GM21423 (cell line): Measurements from ENCODE around the gene PML.
"Not testable (repeated sequence)": the region's sequence is repeated elsewhere in the genome, so short reads cannot be mapped to it uniquely, and the experiment has no call there.

Experiments
- ATAC-seq: cut with Tn5 transposase; IDR thresholded peaks from one replicate; pipeline ENCODE4 v1.9.1; 2021; ENCODE audit warnings: mild to moderate bottlenecking, moderate library complexity; ENCODE audit not compliant: unreplicated experiment

Gene PML

DNA sequence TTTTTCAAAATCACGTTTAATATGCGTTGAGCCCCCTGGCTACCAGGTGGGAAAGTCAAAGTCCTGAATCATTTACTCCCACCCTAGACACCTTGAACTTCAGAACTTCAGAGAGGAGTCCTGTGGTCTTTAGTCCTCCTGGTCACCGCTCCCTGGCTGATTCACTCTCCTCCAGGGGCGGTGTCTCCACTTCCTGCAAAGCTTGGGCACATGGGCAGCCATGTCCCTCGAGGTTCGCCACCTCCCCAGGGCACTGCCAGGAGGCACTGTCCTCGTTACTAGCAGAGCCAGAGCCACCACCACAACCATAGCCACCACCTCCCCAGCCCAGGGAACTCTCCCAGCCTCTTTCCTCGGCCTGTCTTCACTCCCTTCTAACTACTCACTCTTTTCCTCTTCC lies 37.2 kb upstream of the PML start:
- no peak for ATAC-seq

DNA sequence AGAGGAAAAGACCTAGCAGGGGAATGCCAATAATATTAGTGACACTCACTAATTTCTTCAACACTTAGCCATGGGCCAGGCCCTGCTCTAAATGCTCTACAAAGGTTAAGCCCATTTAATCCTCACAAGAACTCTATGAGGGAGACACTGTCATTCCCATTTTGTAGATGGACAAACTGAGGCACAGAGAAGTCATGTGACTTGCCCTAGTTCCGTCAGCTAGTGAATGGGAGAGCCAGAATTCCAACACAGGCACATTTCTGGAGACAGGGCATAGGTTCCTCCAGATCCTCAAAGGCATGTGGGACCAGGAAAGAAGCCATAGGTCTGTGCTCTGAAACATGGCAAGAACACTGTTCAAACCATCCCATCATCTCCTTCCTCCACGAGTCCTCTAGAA lies 36.7 kb upstream of the PML start:
- ATAC-seq, result no peak

DNA sequence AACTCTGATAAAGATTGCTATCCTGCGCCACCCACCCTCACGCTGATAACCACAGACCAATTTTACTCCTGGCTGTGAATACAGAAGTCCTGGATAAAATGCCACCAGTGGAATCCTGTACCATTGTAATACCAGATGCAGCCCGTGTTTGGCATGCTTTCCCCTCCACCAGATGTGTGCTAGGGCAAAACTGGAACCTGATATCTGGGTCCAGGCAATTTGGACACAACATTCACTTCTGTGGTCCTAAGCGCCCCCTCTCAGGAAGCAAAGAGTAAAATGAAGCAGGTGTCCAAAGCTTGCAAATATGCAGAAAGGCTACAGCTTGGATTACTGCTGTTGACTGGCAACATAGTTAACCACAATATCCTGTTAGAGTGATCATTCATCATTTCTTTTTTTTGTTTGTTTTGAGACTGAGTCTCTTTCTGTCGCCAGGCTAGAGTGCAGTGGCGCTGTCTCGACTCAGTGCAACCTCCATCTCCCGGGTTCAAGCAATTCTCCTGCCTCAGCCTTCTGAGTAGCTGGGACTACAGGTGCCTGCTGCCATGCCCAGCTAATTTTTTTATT lies 35.4 kb upstream of the PML start:
- no peak for ATAC-seq

DNA sequence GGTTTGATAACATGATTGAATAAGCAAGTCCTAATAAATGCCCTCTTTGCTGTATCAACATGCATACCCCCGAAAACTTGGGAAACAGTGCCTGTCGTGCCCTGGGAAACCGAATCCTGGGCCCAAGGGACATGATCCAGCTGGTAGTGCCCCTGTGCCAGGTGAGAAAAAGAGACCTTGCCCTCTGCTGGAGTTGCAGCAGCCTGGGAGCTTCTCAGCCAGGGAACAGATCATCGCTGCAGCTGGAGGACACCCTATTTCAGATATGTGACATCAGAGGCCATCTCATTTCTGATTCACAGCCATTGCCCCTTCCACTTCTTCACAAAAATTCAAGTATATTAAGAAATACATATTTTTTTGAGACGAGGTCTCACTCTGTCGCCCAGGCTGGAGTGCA lies 34.7 kb upstream of the PML start:
- no peak for ATAC-seq

DNA sequence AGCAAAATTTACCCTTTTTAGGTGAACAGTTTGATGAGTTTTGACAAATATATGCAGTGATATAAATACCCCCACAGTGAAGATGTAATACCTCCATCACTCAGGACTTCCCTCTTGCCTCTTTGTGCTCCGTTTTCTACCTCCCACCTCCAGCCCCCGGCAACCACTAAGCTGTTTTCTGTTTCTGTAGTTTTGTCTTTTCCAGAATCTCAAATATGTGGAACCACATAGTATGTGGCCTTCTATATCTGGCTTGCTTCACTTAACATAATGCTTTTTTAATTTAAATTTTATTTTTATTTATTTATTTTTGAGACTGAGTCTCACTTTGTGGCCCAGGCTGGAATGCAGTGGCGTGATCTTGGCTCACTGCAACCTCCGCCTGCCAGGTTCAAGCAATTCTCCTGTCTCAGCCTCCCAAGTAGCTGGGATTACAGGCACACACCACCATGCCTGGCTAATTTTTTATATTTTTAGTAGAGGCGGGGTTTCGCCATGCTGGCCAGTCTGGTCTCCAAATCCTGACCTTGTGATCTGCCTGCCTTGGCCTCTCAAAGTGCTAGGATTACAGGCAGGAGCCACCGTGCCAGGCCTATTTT lies 33.9 kb upstream of the PML start:
- not testable (repeated sequence) for ATAC-seq

DNA sequence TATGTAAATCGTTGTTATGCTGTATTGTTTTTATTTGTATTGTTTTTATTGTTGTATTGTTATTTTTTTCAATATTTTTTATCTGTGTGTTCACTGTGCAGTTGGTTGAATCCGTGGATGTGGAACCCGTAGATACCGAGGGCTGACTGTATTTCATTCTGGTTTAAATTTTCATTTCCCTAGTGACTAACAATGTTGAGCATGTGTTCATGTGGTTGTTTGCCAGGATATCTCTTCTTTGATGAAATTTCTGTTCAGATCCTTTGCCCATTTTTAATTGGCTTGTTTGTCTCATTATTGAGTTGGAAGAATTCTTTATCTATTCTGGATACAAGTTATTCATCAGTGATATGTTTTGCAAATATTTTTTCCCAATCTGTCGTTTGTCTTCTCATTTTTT lies 32.1 kb upstream of the PML start:
- no peak for ATAC-seq

DNA sequence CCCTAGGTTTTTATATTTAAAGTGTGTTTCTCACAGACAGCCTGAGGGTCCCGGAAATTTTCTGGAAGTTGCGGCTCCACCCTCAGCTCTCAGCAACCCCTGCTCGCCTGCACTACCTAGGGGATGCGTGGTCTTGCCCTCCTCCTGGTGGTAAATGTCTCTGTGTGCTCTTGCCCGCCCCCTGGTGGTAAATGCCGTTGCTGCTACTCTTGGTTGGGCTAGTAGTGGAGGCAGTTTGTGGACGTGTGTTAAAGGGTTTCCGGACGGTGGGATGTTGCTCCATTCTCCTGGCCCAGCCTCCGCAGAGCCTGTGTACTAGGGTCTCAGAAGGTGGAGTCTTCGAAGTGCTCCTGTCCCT lies 29.8 kb upstream of the PML start:
- ATAC-seq, result peak; percentile 44

DNA sequence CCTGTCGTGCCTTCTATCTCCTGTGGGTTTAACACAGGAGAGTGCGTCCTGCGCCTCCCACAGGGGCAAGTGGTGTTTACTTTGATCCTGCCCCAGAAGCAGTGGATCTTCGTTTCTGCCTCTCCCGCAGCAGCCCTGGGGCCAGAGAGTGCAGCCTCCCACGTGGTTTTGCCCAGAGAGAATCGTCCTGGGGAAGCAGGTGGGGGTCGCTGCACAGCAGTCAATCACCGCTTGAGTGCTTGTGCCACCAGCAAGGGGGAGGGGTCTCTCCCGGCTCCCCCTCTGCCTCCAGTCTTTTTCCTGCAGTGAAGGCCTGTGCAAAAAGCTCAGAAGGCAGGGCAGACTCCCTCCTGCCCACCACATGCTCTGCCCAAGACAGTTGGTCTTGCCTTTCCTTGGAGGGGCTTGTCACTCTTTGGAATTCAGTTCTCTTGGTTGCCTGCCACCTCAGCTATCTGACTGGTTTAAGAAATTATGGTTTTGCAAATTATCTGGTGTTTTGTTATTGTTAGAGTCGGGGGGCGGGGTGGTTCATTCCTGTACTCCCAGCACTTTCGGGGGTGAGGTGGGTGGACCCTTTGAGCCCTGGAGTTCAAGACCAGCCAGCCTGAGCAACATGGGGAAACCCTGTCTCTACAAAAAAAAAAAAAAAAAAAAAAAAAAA lies 29.3 kb upstream of the PML start:
- ATAC-seq, result no peak

DNA sequence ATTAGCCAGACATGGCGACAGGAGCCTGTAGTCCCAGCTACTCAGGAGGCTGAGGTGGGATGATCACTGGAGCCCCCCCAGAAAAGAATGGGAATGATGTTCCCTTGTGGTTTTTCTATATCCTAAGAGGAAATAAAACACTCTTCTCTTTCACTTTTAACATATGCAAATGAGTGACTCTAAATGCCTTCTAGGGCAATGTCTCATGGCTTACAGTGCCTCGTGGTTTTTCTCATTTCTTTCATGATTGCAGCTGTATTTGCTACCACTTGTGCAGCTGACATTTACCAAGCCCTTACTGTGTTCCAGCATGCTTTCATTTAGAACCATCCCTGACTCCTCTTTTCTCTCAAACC lies 28.8 kb upstream of the PML start:
- peak; percentile 65 for ATAC-seq

DNA sequence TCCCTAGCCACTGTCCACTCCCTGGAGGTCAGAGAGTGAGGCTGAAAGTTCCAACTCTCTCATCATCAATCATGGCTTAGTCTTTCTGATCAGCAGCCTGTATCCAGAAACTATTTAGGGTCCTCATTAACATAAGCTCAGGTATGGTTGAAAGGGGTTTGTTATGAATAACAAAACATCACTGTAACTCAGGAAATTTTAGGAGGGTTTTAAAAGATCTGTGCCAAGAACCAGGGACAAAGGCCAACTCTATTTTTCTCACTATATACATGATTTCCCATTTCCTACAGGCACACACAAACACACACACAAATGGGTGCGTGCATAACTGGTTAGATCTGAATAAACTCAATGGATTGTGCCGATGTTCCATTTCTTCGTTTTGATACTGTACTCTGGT lies 26.1 kb upstream of the PML start:
- no peak for ATAC-seq

DNA sequence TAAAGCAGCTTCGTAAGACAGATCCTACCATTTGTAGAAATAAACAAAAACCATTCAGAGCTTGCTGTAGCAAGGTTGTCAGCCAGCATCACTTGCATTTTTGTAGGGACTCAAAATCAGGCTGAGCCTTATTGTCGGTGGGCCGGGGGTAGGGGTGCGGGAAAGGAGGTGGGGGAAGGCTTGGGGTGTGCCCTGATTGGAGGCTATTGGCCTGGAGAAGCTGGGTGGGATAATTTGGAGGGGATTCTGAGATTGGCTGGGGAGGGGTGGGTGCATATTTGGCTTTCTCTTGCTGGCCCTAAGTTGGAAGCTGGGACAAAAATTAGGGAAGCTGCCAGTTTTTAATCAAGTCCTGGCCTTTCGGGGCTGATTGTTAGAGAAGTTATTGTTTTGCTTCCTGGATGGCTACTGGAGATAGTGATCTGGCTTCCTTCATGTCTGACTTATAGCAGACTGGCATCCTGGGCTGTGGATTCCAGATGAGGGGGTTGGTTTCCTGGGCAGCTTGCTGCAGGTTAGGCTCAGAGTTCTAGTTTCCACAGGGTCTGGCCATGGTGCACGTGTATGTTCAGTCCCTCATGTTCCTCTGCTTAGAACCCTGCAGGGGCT lies 25.3 kb upstream of the PML start:
- no peak for ATAC-seq

DNA sequence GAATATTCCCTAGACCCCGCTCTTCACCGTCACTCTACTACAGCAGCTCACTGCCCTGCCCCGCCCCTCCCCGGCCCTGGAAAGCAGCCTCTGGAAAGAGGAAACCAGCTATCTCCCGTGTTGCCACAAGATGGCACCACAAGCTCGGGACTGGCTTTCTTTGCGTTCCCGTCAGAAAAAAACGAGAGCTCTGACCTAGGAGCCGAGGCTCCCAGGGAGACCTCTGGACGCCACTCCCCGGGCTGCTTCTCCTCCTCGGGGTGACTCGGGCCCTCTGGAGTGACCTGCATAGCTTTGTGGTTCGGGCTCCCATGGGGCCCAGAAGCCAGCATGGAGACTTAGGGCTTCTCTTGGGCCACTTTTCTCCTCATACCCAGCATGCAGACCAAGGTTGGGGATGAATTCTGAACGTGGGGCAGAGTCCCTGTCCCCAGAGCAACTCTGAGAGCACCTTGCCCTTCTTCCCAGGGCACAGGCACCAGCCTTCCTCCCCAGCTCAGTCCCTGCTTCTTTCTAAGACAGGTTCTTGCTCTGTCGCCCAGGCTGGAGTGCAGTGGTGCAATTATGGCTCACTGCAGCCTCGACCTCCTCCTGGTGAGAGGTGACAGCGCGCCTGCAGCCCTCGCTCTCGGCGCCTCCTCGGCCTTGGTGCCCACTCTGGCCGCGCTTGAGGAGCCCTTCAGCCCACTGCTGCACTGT lies 21.4 kb upstream of the PML start:
- ATAC-seq, result no peak

DNA sequence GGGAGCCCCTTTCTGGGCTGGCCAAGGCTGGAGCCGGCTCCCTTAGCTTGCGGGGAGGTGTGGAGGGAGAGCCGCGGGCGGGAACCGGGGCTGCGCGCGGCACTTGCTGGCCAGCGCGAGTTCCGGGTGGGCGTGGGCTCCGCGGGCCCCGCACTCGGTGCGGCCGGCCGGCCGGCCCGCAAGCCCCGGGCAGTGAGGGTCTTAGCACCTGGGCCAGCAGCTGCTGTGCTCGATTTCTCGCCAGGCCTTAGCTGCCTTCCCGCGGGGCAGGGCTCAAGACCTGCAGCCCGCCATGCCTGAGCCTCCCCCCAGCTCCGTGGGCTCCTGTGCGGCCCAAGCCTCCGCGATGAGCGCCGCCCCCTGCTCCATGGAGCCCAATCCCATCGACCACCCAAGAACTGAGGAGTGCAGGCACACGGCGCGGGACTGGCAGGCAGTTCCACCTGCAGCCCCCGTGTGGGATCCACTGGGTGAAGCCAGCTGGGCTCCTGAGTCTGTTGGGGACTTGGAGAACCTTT lies 20.8 kb upstream of the PML start:
- not testable (repeated sequence) for ATAC-seq

DNA sequence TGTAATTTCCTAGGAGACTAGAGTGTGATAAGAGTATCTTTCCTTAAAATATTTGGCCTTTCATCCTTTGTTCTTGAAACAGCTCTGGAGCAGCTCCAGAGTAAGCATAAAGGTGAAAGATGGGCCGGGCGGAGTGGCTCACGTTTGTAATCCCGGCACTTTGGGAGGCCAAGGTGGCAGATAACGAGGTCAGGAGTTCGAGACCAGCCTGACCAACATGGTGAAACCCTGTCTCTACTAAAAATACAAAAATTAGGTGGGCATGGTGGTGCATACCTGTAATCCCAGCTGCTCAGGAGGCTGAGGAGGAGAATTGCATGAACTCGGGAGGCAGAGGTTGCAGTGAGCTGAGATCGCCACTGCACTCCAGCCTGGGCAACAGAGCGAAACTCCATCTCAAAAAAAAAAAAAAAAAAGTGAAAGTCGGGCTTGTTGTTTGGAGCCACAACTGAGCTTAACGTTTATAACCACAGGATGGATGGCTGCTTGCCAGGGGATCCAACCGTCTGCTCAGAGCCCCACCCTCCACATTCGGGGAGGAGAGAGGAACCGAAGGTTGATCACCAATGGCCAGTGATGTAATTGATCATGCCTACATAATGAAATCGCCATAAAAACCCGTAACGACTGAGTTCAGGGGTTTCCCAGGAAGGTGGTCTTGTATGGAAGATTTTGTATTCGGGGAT lies 18.9 kb upstream of the PML start:
- not testable (repeated sequence) for ATAC-seq

DNA sequence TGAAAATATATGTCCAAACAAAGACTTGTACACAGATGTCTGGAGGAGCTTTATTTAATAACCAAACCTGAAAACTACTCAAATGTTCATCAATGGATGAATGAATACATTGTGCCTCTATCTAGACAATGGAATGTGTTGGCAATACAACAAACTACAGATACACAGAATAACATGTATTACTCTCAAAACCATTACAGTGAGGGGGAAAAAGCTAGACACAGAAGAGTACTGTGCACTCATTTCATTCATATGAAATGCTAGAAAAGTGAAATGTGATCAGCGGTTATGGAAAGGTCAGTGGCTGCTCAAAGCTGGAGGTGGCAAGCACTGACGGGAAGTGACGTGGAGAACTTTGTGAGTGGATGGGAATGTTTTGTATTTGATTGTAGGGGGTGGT lies 15.6 kb upstream of the PML start:
- no peak for ATAC-seq

DNA sequence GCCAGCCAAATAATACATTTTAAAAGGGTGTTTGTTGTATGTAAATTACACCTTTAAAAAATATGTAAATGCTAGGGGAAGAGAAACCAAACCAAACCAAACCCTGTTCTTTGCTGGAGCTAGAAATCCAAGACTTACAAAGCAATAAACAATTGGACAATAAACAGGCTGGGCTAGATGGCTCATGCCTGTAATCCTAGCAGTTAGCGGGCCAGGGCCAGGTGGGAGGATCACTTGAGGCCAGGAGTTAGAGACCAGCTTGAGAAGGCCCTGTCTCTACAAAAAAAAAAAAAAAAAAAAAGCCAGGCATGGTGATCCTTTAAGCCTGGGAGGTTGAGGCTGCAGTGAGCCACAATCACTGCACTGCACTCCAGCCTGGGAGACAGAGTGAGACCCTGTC lies 14.9 kb upstream of the PML start:
- ATAC-seq, result no peak

DNA sequence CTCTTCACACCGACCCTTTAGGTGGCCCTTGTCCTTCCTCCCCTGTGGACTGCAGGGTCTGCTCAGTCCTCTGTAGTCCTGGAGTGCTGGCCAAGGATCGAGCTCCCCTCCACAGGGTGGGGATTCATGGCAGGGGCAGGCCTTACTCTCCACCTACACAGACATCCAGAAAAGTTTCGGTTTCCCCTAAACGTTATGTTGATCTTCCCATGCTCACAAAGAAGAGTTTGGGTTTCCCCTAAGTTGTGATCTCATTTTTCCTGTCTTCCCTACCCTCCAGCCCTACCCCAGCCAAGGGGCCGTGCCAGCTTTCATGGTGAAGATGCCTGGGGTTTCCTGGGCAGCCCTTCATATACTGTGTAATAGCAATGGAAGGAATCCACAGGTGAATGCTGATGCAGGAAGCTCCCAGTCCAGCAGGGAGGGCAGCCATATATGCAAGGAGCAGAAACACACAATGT lies 12.7 kb upstream of the PML start:
- no peak for ATAC-seq

DNA sequence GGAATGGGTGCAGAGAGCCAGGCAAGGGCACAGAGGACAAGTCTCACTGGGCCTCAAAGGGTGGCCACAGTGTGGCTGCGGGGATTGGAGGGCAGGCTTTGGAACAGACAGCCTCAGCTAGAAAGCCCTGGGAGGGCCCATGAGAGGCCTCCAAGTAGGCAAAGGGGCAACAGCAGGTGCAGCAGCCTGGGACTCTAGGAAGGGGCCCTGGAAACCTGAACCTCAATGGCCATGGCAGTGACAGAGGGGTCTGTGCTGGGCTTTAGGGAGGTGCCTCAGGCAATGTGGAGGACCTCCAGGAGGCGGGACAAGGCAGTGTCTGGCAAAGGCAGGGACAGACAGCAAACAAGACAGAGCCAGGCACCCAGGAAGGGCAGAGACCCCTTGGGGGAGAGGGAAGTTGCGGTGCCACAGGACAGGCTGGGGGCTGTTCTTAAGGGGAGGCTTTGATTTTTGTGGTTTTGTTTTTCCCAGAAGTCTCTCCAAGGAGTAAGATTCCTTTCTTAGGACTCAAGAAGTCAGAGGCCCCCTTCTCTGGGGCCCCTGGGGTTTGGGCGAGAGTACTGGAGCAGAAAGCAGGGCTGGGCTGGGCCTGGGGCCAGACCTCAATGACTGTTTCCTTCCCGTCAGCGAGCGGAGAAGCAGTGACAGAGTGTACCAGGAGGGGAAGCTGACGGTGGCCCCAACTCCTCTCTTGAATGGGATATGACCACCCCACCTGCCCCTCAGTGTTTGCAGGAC lies 12.1 kb upstream of the PML start:
- ATAC-seq, result no peak

DNA sequence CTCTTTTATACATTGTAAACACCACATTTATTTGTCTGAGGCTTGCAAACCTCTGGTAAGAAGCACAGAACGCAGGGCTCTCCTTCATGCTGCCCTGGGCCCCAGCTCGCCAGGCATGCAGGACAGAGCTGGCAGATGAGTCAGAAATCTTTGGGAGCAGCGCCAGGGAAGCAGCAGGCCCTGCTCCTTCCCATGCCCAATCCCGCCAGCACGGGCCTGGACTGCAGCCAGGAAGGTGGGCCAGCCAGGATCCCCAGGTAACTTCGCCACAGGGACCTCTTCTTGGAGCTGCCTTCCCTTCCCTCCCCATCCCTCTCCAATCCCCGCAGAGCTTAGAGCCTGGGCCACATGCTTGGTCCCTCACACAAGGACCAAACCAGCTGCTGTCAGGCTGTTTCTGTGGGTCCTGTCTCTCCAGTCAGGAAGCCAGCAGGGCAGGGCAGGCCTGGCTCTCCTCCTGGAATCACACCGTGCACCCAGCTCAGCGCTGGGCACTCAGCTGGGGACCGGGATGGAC lies 11.2 kb upstream of the PML start:
- ATAC-seq, result no peak

DNA sequence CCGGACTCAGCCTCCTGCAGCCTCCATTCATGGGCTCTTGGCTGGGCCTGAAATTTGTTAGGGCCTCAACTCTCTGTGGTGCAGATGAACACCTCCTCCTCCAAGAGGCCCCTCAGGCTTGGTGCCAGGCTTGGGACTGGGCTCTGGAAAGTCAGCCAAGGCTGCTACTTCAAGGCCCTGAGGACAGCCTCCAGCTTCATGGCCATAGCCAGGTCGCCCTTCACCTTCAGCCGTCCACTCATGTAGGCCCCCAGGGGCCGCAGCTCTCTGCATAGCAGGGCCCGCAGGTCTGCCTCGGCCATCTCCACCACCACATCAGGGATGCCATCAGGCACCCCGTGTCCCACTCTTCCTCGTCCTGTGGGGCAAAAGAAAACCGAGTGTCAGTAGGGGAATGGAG lies 10.7 kb upstream of the PML start:
- no peak for ATAC-seq
